GM19025 (cell line): ENCODE results near the gene OR52E5.

ENCODE experiments used
- ATAC-seq: cut with Tn5 transposase; IDR thresholded peaks from one replicate; pipeline ENCODE4 v1.9.1; 2021; ENCODE audit warnings: mild to moderate bottlenecking, low read depth, moderate library complexity; ENCODE audit not compliant: unreplicated experiment

Gene OR52E5

DNA sequence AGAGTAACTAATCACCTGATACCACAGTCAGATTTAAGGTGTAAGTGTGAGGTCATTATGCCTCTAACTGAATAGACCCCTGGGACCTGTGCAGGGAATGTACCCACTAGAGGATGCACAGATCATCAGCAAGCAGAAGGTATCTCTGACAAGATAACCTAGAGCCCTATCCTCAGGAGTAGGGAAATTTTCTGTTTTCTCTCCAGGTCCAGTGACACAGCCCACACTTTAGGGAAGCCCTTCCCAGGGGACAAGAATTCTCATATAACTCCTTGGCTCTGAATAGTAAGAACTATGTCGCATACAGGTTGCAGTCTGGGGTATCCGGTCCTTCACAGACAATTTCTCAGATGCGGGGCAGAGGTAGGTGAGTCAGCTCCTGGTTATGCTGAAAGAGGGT lies at the start of gene OR52E5:
TSS of gene OR52E5 (plus strand) at position 301 of the 400 bp plus-strand sequence. CDS start 7,569 bp downstream, outside the sequence.
- ATAC-seq = no peak

DNA sequence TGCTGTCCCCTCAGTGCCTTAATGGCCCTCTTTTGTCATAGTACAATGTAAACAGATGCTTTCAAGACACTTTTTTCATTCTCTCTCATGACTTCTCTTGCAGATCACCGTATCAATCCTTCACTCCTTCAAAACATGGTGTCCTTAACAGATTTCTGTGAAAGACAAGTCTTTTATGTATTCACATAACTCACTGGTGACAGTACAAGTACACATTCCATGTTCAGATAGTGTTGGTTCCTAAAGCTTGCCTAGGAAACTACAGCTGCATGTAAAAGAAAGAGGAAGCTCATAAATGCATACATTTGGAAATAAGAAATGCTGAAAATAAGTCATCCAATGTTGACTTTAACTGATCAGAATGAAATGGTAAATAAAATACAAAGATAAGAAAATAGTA lies 46.3 kb upstream of the OR52E5 start:
- no peak for ATAC-seq

DNA sequence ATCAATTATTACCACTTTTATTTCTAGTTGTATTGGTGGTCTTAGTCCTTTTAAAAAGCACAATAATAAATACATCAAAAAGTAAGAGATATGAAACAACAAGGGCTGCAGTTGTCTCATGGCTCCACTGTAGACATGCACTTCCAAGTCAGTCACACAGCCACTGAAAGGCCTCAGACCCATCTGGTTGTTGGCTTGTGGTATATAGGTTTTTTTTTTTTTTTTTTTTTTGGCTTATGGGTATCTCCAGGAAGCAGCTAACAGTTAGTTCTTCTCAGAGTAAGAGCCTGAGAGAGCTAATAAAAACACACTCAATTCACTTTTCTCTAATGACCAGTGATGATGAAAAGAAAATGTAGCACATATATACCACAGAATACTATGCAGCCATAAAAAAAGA lies 45.3 kb upstream of the OR52E5 start:
- no peak for ATAC-seq

DNA sequence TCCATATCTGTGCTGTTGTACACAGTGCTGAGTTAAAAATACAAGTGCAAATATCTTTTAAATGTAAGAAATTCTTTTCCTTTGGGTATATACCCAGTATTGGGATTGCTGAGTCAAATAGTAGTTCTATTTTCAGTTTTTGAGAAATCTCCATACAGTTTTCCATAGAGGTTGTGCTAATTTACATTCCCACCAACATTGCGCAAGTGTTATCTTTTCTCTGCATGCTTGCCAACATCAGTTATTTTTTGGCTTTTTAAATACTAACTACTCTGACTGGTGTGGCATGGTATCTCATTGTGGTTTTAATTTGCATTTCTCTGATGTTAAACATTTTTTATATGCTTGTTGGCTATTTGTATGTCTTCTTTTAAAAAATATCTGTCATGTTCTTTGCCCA lies 42.0 kb upstream of the OR52E5 start:
- ATAC-seq = no peak

- no peak for ATAC-seq
Observed at GRCh38 chr11:5857590-5857989, 35.4 kb upstream of the OR52E5 start, which contains the start of gene OR52E8. TSS of gene OR52E8 (minus strand) at chr11:5857690. CDS start at chr11:5857690, 0 bp downstream.

- ATAC-seq = no peak
Observed at GRCh38 chr11:5865826-5866225, 27.2 kb upstream of the OR52E5 start.

DNA sequence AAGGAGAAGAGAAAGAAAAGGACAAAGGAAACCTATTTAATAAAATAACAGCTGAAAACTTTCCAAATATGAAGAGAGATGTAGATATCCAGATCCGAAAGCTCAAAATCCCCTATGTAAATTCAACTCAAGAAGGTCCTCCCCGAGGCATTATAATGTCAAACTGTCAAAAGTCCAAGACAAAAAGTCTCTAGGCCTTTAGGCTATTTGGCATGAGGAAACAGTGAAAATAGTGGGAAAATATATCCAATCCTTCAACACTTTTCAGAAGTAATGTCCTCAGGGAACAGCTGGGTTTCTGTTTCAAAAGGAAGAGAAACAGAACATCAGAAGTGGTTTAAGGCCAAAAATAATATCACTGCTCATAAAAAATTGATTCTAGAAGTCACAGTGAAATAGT lies 14.4 kb upstream of the OR52E5 start:
- no peak for ATAC-seq

- ATAC-seq = no peak
Observed at GRCh38 chr11:5880329-5880728, 12.7 kb upstream of the OR52E5 start, which contains the start of gene OR52E4. TSS of gene OR52E4 (plus strand) at chr11:5880629. CDS start at chr11:5884293, 3,664 bp downstream.

DNA sequence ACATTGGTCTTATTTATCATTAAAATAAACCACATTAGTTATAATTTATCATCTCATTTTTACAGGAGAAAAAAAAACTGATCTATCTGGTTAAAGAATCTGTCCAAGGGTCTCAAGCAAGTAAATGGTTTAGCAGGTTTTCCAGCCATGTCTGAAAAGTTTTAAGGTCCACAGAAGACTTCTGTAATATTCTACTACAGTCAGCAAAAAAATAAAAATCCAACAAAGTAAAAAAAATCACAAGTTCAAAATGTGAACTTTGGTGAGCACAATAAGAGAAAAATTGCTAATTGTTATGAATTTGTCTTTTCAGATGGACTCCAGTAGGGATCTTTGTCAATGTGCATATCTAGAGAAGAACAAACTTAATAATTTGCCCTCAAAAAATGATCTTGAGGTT lies 11.3 kb upstream of the OR52E5 start:
- ATAC-seq = no peak

GRCh38 chr11:5887172-5887571 lies 5.8 kb upstream of the OR52E5 start:
- ATAC-seq = no peak

DNA sequence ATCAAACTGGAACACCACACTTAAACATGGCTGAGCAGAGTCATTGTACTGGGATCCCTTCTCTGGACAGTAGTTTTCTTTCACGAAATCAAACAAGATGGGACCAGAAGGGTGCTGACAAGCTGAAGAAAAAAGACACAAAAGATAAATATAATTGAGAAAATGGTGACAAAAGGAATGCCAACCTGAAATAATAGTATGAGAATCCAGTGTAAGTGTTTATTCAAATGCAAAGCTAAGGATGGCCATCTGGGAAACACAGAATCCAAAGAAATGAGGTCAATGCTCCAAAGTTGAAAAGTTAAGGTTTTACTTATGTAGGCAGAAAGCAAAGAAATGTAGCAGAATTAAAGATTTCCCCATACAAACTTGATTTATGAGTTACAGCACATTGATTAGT lies 5.3 kb upstream of the OR52E5 start:
- no peak for ATAC-seq

GRCh38 chr11:5891216-5891800 lies 1.7 kb upstream of the OR52E5 start:
- no peak for ATAC-seq

DNA sequence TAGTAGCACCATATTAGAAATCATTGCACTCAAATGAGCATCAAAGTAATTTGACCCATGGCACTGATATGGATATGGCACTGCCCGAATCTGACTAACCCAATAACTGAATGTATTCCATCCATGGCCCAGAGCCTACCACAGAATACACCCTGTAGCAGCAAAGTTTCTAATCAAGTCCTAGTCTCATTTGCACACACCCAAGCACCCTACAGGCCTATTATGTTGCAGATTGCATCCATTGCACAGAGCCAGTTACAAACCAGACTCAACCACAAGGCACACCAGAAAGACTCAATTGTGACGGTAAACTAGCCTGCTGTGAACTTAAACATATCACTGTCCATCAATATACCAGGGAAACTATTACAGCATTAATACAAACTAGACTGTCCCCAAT lies 6.5 kb downstream of the OR52E5 start:
- no peak for ATAC-seq

- ATAC-seq = no peak
Observed at GRCh38 chr11:5910540-5910939, 17.5 kb downstream of the OR52E5 start.

- peak; percentile 90 for ATAC-seq
Observed at GRCh38 chr11:5922749-5923426, 29.9 kb downstream of the OR52E5 start.

DNA sequence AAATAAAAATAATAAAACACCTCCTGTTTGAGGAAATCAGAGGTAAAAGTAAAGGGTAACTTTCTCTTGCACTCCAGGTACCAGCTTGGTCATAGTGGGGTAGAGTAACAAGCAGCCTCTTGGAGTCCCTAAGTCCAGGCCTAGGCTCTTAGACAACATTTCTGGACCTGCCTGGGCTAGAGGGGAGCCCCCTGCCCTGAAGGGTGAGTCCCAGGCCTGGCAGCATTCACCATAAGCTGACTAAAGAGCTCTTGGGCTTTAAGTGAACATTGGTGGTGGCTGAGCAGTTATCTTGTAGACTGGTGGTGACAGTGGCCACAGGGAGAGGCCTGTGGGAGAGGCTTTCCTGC lies 30.4 kb downstream of the OR52E5 start:
- peak; percentile 42 for ATAC-seq

GRCh38 chr11:5923794-5924193 lies 30.8 kb downstream of the OR52E5 start:
- ATAC-seq = no peak

- no peak for ATAC-seq
Observed at GRCh38 chr11:5928271-5928670, 35.3 kb downstream of the OR52E5 start.

DNA sequence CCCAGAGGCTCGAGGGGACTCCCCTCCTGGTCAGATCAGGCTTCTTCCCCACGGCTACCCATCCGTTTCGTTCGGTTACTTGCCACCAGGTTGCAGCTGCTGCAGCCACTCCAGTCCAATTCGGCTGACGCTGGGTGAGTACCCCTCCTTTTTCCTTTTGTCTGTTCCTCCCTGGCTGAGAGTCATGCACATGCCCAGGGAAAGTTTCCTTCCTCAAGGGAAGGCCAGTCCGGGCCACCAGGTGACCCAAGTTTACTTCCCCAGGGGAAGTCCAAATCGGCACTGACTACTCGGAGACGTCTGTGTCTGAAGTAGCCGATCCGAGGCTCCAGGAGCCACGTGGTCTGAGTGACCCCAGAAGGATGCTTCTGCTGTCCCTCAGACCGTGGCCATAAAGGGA lies 35.8 kb downstream of the OR52E5 start:
- ATAC-seq = no peak

DNA sequence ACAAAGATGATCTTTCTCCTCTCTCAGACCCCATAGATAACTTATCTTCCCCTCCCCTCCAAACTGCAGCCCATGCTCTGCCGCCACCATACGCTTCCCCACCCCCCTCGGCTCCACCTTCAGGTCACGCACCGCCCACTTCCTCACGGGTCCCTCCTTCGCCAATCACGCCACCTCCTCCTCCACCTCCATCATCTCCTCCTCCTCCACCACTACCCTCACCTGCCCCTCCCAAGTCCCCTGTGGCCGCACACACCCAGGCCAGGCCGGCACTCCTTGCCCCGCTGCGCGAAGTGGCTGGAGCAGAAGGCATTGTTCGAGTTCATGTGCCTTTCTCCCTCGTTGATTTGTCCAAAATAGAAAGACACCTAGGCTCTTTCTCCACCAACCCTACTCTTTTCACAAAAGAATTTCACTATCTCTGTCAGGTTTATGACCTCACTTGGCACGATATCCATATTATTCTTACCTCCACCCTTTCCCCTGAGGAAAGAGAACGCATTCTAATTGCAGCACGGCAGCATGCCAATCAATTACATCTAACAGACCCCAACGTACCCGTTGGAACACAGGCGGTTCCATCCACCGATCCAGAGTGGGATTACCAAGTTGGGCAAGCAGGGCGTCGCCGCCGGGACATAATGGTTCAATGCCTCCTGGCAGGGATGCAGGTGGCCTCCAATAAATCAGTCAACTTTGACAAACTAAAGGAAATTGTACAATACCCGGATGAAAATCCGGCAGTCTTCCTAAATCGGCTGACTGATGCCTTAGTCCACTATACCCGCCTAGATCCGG lies 36.8 kb downstream of the OR52E5 start:
- ATAC-seq = no peak

DNA sequence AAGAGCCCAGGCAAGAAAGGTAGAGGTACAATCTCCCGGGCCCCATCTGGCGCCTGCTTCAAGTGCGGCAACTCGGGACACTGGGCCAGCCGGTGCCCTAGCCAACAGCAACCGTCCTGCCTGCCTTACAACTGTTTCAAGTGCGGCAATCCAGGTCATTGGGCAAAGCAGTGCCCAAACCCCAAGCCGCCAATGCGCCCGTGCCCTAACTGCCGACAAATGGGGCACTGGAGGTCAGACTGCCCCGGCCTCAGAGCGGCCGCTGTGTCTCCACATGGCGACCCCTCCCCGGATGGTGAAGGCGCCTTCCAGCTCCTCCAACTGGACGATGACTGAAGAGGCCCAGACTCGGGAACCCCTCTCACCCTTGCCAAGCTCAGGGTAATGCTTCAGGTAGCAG lies 37.6 kb downstream of the OR52E5 start:
- ATAC-seq = no peak

- ATAC-seq = no peak
Observed at GRCh38 chr11:5931061-5931460, 38.1 kb downstream of the OR52E5 start.
